Measurements from ENCODE around the gene TMPRSS6. TPM values are rescaled to one million over a fixed set of nuclear protein-coding genes. Genes with fewer than 3 reads are reported as not detected.

The TMPRSS6 gene
- total and polyA plus RNA-seq, 2 of the 8 experiments (the other 6 are each of a cell fraction or from before 2014, with no cell fraction given): 0.02 TPM; not detected in 1

DNA sequence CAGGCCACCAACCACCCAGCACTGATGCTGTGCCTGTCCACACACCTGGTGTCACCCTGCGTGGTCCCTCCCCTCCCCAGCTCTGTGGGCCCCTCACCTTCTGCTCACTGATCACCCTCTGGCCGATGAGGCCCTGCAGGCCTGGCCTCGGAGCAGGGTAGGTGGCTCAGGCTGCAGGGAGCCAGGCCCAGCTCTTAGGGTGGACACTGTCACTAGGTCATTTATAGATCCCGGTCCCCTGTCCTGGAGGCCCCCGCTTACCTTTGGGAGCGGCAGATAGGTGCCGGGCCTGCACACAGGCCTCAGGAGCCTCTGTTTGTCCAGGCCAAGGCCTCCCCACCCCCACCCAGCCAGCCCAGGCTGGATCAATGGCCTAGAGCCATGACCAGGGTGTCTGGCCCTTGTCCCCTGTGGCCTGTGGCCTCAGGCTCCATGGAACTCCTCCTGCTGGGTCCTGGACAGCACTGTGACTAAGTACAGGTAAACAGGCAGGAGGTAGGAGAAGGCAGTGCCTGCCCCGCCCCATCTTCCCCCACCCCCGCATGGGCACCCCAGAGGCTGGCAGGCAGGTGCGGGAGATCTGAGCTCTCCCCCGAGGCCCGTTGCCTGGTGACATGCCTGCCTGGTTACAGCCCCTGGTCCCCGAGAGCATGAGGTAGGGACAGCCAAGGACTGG lies at the start of gene TMPRSS6 (continued):
- TF ChIP-seq, protein P1, sequence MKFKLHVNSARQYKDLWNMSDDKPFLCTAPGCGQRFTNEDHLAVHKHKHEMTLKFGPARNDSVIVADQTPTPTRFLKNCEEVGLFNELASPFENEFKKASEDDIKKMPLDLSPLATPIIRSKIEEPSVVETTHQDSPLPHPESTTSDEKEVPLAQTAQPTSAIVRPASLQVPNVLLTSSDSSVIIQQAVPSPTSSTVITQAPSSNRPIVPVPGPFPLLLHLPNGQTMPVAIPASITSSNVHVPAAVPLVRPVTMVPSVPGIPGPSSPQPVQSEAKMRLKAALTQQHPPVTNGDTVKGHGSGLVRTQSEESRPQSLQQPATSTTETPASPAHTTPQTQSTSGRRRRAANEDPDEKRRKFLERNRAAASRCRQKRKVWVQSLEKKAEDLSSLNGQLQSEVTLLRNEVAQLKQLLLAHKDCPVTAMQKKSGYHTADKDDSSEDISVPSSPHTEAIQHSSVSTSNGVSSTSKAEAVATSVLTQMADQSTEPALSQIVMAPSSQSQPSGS (IDR thresholded peaks at IDR 0.05; ENCODE audit: low read length): no peak
- TF ChIP-seq CHD1 (IDR thresholded peaks at IDR 0.05; ENCODE audit: low read depth, low read length): no peak
- TF ChIP-seq NRF1 (IDR thresholded peaks at IDR 0.05; ENCODE audit: low read depth, low read length): no peak
- no peak for TF ChIP-seq KDM5A (IDR thresholded peaks at IDR 0.05; ENCODE audit: low read length)
- no peak for TF ChIP-seq SIRT6 (IDR thresholded peaks at IDR 0.05; ENCODE audit: low read length)
- TF ChIP-seq, protein P2, sequence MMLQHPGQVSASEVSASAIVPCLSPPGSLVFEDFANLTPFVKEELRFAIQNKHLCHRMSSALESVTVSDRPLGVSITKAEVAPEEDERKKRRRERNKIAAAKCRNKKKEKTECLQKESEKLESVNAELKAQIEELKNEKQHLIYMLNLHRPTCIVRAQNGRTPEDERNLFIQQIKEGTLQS (IDR thresholded peaks at IDR 0.05; ENCODE audit: insufficient read depth, low read depth, low read length): no peak
